Astrocyte of the hippocampus (primary cell): ENCODE measurements around the gene AEBP1.
"Not testable (repeated sequence)": the region's sequence is repeated elsewhere in the genome, so short reads cannot be mapped to it uniquely, and the experiment has no call there.

Source experiments
- DNase-seq: peaks from one replicate; pipeline ENCODE4 v3.0.0; 2011; ENCODE audit warnings: low read depth, low spot score

Gene AEBP1

GRCh38 chr7:44116789-44117666 is 12.9 kb downstream of the AEBP1 start:
- no peak for DNase-seq

- DNase-seq = no peak
Measured at GRCh38 chr7:44117801-44118429, 13.8 kb downstream of the AEBP1 start.

GRCh38 chr7:44119829-44120380 is 15.8 kb downstream of the AEBP1 start:
- DNase-seq = no peak

- no peak for DNase-seq
Measured at GRCh38 chr7:44120395-44120794, 16.2 kb downstream of the AEBP1 start.

- no peak for DNase-seq
Measured at GRCh38 chr7:44121761-44122420, 17.7 kb downstream of the AEBP1 start.

GRCh38 chr7:44122529-44122928 is 18.4 kb downstream of the AEBP1 start:
- DNase-seq = no peak

GRCh38 chr7:44123190-44124003 is 19.3 kb downstream of the AEBP1 start, which contains the start of gene POLD2:
TSS of gene POLD2 (minus strand) at chr7:44123548. CDS start at chr7:44122053, 1,495 bp downstream.
- DNase-seq = peak; percentile 99

- no peak for DNase-seq
Measured at GRCh38 chr7:44124822-44125202, 20.7 kb downstream of the AEBP1 start.

- DNase-seq = not testable (repeated sequence)
Measured at GRCh38 chr7:44126574-44126973, 22.4 kb downstream of the AEBP1 start.

GRCh38 chr7:44127161-44127560 is 23.0 kb downstream of the AEBP1 start:
- no peak for DNase-seq

GRCh38 chr7:44128721-44129582 is 24.8 kb downstream of the AEBP1 start:
- DNase-seq = no peak

GRCh38 chr7:44131173-44132029 is 27.3 kb downstream of the AEBP1 start:
- no peak for DNase-seq

GRCh38 chr7:44132039-44132438 is 27.9 kb downstream of the AEBP1 start:
- peak; percentile 20 for DNase-seq

GRCh38 chr7:44133295-44133694 is 29.1 kb downstream of the AEBP1 start:
- no peak for DNase-seq

GRCh38 chr7:44134943-44135628 is 30.9 kb downstream of the AEBP1 start:
- peak; percentile 56 for DNase-seq

- peak; percentile 39 for DNase-seq
Measured at GRCh38 chr7:44136731-44137130, 32.6 kb downstream of the AEBP1 start.

GRCh38 chr7:44138698-44139097 is 34.6 kb downstream of the AEBP1 start:
- no peak for DNase-seq

GRCh38 chr7:44139311-44140010 is 35.3 kb downstream of the AEBP1 start:
- DNase-seq = no peak
